GM18508 (cell line): ENCODE measurements around the gene ATP9B.
"Not testable (repeated sequence)": the region's sequence is repeated elsewhere in the genome, so short reads cannot be mapped to it uniquely, and the experiment has no call there.

Source experiments
- ATAC-seq: cut with Tn5 transposase; IDR thresholded peaks from one replicate; pipeline ENCODE4 v1.9.1; 2021; ENCODE audit warnings: moderate number of reproducible peaks; ENCODE audit not compliant: insufficient read depth, unreplicated experiment

The ATP9B gene

GRCh38 chr18:79375441-79376154 is 306.4 kb downstream of the ATP9B start:
- no peak for ATAC-seq

DNA sequence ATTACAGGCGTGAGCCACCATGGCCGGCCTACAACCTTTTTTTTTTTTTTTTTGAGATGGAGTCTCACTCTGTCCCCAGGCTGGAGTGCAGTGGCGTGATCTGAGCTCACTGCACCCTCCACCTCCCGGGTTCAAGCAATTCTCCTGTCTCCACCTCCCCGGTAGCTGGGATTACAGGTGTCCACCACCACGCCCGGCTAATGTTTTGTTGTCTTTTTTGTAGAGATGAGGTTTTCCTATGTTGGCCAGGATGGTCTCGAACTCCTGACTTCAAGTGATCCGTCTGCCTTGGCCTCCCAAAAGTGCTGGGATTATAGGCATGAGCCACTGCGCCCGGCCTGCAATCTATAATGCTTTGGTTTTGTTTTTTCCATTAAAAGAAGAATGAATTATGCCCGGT is 307.5 kb downstream of the ATP9B start:
- not testable (repeated sequence) for ATAC-seq

DNA sequence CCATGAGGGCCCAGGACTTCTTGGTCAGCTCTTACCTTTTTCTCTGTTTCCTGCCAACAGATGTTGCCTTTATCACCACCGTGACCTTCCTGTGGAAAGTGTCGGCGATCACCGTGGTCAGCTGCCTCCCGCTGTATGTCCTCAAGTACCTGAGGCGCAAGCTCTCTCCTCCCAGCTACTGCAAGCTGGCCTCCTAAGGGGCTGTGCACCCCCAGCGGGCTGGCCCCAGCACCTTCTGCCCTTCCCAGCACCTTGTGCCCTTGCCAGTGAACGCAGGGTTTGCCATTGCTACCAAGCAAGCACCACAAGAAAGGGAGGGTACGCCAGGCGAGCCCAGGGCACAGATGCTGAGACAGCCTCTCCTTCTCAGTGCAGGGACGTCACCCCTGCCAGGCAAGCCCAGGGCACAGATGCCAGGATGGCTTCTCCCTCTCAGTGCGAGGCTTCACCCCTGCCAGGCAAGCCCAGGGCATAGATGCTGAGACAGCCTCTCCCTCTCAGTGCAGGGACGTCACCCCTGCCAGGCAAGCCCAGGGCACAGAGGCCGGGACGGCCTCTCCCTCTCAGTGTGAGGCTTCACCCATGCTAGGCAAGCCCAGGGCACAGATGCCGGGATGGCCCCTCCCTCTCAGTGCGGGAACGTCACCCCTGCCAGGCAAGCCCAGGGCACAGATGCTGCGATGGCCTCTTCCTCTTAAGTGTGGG is 308.1 kb downstream of the ATP9B start:
- ATAC-seq: no peak

DNA sequence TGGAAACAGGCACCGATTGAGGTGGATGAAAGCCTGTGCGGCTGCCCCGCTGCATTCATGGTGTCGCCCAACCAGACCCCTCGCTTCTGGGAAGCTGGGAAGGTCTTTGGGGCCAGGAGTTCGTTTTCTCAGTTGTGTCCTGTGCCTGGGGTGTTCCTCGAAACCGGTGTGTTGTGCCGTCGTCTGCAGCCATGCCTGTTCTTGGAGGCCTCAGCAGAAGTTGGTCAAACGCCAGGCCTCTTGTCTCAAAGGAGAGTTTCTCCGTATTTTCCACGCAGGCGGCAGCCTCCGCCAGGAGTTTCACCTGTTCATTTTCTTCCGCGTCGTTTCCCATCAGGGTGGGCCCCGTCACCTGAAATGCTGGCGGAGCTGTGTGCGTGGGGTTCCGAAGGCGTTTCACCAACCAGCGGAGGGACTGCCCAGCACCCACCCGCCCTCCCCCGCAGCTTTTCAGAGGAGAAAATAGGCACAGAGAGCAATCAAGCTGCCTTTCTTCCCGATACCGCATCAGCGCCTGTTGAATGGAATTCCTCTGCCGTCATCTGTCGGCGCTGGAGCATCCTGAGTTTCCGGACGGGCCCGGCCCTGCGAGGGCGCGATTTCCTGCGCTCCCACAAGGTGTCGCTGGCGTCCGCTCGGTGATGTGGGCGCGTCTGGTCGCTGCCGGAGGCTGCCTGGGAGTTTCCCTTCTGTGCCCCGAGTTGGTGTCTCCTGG is 309.5 kb downstream of the ATP9B start:
- ATAC-seq: no peak

DNA sequence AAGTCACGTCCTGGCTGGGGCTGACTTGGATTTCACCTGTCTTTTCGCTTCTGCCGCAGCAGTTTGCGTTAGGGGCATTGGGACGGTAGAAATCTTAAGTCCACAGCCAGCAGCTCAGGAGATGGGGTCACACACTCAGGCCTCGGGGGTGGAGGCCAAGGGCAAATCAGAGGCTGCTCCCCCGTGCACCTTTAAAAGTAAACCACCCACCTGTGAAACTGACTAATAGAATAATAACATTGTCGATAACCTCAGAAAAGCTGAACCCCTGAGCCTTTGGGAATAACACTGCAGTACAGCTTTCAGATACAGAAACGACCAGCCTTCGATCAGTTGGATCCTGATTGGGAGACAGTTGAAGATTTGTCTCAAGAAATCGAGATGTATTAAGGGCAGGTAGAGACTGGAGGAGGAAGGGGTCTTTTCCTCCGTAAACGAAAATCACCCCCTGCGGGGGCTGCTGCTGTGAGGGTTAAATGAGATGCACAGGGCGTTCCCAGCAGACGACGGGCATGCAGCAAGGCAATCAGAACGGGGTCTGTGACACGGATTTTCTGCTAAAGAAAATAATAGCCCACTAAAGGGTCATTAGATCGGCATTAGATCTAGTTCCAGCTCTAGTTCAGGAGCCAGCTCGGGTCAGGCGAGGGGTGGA is 310.2 kb downstream of the ATP9B start:
- no peak for ATAC-seq

DNA sequence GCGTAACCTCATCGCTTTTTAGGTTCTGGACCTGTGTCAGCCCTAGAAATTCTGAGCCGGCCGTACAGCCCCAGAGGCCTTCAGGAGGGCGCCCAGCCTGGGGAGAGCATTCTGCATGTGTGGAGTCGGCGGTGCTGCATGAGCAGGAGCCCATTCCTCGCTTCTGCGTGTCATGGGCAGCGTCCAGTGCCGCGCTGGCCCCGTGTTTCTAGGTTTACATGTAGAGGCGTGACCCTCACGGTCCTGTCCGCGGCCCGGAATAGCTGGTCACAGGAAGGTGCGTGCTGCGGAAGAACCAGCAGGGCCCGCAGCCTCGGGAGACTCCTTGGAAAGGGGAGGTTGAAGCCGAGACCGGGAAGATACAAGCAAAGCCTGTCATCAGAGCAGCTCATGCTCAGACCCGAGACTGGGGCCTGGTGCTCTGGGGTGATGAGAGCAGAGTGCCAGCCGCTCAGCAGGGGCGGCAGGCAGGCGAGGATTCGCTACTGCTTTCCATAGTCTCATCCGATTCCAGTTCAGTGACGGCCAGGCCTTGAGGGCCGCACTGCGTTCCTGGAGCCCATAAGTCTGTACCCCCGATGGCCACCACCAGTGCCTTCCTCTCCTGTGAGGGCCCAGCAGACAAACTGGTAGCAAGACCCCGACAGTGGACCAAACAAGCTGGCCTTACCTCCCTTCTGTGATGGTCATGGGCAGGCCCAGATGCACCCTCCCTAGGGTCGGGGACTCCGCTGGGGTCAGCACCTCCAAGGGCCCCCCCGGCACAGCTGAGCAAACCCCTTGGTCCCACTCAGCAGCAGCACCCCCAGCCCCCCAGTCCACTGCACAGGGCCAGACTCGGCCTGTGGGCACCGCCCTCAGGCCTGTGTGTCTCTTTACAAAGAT is 311.0 kb downstream of the ATP9B start:
- no peak for ATAC-seq

GRCh38 chr18:79380816-79381806 is 311.9 kb downstream of the ATP9B start:
- no peak for ATAC-seq

DNA sequence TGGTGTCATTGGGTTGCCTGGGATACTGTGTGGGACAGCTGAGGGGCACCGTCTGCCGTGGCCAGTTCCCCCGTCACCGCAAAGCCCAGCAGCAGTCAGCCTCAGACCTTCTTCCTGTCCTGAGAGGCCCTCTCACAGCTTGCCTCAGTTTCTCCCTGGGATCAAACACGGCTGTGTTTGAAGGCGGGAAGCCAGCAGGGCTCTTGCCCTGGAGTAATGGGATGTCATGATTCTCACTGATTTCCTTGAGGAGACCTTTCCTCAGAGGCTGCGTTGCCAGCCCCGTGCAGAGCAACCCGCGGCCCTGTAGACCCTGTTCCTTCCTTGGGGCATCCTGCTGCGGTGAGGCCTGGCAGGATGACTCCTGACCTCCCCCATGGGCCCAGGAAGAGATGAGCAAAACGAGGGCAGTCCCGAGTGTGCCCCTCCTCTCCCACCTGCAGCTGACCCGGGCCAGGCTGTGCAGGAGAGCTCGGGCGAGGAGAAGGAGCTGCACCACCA is 312.7 kb downstream of the ATP9B start:
- no peak for ATAC-seq

- no peak for ATAC-seq
Measured at GRCh38 chr18:79382681-79383387, 313.6 kb downstream of the ATP9B start.

- no peak for ATAC-seq
Measured at GRCh38 chr18:79383388-79384056, 314.3 kb downstream of the ATP9B start.

- ATAC-seq: no peak
Measured at GRCh38 chr18:79384151-79384807, 315.1 kb downstream of the ATP9B start.

- ATAC-seq: no peak
Measured at GRCh38 chr18:79384834-79385233, 315.6 kb downstream of the ATP9B start.

DNA sequence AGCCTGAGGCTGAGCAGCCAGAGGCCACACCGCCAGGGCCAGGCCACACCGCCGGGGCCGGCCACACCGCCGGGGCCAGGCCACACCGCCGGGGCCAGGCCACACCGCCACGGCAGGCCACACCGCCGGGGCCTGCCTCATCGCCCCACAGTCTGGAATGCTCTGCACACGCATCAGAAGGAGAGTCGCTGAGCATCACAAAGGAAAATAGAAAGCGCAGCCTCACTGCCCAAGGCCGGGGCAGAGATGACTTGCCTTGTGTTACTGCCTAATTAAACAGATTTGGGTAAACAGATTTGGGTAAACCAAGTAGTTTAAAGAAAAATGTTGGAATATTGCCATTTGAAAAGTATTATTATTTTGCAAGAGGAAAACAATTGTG is 316.1 kb downstream of the ATP9B start:
- ATAC-seq: no peak

GRCh38 chr18:79385708-79386341 is 316.6 kb downstream of the ATP9B start:
- no peak for ATAC-seq

DNA sequence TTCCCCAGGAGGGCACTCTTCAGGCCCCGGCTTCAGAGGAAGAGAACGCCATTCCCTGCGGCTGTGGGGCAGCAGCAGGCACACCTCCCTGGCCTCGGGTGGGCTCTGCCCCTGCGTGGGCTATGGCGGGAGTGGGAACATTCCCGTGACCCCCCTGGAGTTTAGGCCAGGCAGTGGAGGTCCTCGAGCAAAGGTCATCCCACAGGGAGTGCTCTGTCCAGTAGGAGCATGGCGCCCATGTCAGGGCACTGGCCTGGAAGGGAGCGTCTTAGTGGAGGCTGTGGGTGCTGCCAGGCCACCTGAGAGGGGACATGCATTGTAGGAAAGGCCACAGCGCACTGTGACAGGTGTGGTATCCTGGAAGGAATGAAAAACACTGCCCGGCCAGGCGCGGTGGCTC is 317.4 kb downstream of the ATP9B start:
- no peak for ATAC-seq

DNA sequence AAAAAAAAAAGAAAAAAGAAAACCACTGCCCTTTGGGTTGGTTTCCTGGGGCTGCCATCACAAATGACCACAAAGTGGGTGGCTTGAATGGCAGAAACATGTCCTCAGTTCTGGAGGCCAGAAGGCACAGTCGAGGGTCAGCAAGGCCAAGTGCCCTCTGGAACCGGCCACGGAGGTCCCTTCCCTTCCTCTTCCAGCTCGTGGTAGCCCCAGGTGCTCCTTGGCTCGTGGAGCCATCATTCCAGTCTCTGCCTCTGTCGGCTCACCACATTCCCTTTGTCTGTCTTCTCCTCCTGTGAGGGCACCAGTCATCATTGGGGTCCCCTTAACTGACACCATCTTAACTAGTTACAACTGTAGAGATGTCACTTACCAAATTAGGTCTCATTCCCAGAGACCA is 318.0 kb downstream of the ATP9B start:
- no peak for ATAC-seq
